GM12875 (cell line): ENCODE results near the gene AP2A2.

Experiments used
- H3K4me3 ChIP-seq: one replicate; pipeline ENCODE4 v1.5.1; 2011; ENCODE audit warnings: low read depth, low read length, control low read depth
- TF ChIP-seq, protein P1 (sequence below): IDR thresholded peaks from 2 replicates; pipeline ENCODE4 v1.5.1; 2011; ENCODE audit warnings: low read depth, mild to moderate bottlenecking, control low read depth, inconsistent platforms, low read length, moderate library complexity, borderline replicate concordance; ENCODE audit not compliant: insufficient read depth

AP2A2 gene

DNA sequence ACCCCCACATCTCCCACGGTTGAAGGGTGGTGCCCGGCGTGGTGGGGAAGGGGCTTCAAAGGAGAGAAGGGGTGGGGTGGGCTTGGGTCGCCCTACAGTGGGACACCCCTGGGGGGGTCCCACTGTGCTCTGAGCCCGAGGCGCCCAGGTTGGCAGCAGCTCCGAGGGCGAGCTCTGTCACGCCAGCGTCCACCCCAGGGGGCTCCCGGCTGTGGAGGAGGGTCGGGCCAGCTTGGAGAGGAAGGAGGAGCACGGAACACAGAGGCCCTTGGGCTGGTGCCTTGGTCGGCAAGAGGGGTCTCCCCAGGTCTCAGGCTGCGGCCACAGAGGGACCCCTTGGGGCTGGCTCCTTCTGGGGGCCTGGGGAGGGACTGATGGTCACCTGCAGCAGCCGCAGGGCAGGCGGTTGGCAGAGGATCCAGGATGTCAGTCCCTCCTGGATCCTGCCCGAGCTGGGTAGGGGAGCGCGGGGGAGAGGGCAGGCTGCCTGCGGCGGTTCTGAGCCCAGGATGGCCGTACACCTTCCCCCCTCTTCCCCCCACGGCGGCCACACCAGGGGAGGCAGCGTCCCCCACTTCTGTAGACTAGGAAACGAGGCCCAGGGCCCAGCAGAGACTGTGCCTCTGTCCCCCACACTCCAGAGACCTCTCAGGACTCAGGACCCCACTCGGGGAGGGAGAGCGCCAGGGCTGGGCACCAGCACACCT is 110.1 kb downstream of the AP2A2 start:
- H3K4me3 ChIP-seq: no peak overlapping the region
- TF ChIP-seq, protein P1, sequence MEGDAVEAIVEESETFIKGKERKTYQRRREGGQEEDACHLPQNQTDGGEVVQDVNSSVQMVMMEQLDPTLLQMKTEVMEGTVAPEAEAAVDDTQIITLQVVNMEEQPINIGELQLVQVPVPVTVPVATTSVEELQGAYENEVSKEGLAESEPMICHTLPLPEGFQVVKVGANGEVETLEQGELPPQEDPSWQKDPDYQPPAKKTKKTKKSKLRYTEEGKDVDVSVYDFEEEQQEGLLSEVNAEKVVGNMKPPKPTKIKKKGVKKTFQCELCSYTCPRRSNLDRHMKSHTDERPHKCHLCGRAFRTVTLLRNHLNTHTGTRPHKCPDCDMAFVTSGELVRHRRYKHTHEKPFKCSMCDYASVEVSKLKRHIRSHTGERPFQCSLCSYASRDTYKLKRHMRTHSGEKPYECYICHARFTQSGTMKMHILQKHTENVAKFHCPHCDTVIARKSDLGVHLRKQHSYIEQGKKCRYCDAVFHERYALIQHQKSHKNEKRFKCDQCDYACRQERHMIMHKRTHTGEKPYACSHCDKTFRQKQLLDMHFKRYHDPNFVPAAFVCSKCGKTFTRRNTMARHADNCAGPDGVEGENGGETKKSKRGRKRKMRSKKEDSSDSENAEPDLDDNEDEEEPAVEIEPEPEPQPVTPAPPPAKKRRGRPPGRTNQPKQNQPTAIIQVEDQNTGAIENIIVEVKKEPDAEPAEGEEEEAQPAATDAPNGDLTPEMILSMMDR: no peak

DNA sequence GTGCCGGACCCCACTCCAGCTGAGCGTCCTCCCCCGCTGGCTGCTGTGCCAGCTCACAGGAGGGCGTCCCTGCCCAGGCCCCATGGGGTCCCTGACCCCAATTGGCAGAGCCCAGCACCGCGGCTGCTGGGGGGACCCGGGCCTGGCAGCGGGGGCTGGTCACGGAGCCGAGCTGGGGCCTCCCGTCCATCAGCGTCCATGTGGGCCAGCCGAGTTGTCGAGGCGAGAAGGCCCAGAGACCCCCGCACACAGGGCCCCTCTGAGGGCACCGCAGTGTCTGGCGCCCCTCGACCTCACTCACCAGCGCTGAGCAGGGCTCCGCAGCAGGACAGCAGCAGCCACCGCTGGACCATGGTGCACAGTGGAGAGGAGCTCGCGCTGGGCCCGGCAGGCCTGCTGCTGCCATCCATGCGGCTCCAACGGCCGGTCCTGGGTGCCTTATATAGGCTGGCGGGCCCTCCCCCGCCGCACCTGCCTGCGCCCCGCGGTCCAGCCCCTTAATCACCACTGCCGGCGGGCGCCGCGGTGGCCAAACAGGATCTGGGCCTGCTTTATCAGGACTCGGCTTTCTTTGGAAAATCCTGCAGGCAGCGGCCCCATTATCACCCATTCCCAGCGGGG is 110.7 kb downstream of the AP2A2 start, which contains the start of gene MUC6:
TSS of gene MUC6 (minus strand) at position 416 of the 621 bp plus-strand sequence. CDS start at position 353, 63 bp downstream.
- H3K4me3 ChIP-seq: no peak within 1 kb of the TSS
- TF ChIP-seq, protein P1: no peak

DNA sequence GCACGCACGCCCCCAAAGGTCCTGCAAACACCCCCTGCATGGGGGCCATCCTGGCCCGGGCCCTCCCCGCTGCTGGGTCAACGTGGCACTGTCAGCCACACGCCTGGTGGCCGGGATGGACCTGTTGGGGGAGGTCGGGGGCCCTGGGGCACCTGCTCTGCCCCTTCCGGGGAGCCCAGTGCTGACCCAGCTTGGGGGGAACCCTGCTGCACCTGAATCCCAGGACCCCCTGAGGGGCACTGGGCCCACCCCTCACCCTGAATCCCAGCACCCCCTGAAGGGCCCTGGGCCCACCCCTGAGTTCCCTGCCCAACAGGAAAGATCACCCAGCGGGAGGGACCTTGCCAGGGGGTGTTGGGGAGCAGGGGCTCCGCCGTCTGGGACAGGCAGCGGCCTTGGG is 111.3 kb downstream of the AP2A2 start:
- TF ChIP-seq, protein P1: no peak
- no peak overlapping the region for H3K4me3 ChIP-seq

DNA sequence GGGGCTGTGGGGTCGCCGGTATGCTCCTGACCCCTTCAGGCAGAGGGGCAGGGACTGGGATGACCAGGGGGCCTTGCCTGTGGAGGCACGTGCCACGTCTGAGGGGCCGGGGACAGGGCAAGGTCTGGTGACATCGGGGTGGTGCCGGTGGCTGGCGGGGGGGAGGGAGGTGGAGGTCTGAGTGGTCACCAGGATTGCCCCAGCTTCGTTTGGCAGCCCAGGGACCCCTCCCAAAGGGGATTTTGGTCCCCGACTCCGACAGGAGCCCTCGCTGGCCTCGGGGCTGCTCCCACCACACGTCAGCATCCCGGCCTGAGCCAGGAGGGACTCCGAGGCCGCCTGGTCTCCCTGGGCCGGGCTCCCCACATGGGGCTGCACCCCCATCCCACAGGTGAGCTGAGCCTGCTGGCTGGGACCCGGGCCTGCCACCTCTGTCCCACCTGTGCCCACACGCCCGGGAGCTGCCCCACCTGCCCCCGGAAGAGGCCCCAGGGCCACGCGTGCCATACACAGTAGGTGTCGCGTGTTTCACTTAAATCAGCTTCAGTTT is 111.9 kb downstream of the AP2A2 start:
- no peak overlapping the region for H3K4me3 ChIP-seq
- TF ChIP-seq, protein P1: no peak

DNA sequence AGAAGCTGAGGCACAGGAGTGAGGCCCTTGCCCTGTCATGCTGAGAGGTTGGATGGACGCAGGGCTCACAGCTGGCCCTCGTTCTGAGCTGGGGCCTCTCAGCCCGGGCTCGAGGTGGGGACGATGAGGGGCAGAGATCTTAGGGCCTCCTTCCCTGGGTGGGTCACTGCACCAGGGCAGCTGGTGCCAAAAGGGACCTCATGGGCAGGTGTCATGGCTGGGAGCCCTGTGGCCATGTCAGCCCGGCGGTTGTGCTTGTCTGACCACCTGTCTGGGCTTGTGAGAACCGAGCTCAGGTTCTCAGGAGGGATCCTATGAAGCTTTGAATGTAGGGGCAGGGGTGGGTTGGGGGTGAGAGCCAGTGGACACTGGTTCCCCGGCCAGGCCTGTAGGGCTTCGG is 112.7 kb downstream of the AP2A2 start:
- no peak overlapping the region for H3K4me3 ChIP-seq
- TF ChIP-seq, protein P1: no peak

DNA sequence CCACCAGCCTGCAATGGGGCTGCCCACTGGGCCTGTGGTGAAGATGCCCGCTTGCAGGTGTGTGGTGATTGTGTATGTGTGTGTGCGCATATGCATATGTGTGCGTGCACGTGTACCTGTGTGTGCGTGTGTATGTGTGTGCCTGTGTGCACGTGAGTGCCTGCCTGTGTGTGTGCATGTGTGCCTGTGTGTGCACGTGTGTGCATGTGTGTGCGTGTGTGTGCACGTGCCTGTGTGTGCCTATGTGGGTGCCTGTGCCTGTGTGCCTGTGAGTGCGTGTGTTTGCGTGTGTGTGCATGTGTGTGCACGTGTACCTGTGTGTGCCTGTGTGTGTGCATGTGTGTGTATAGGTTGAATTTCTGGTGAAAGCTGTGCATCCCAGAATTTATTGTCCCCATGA is 113.3 kb downstream of the AP2A2 start:
- H3K4me3 ChIP-seq: no peak overlapping the region
- TF ChIP-seq, protein P1: no peak
